Kidney (tissue), 14 donors: Measurements from ENCODE around the gene PARP14. TPM values are rescaled to one million over a fixed set of nuclear protein-coding genes. Genes with fewer than 3 reads are reported as not detected.

Experiments
- DNase-seq, 5 donors: peaks; one replicate each; pipeline ENCODE4 v3.0.0-alpha.2; 2013 to 2020
- FAIRE-seq: peaks from 2 replicates; lab custom pipeline; 2012; peaks lifted over from hg19 to GRCh38; lab: Jason Lieb, UNC
- H3K27ac ChIP-seq, 2 donors: one replicate each; pipeline ENCODE4 v1.7.0; 2013; ENCODE audit warnings: low read depth in 2 of 2, low read length in 2 of 2, inconsistent platforms in 1 of 2
- H3K27me3 ChIP-seq: one replicate; pipeline ENCODE4 v1.7.1; 2013; ENCODE audit warnings: low read length, inconsistent platforms; ENCODE audit not compliant: control insufficient read depth, insufficient read depth
- H3K36me3 ChIP-seq, 3 donors: one replicate each; pipeline versions ENCODE4 v1.7.0 to v1.7.1; 2013; ENCODE audit warnings: low read length in 3 of 3, control low read depth in 1 of 3, inconsistent platforms in 1 of 3; ENCODE audit not compliant: insufficient read depth in 3 of 3, control insufficient read depth in 2 of 3
- H3K4me1 ChIP-seq, 3 donors: one replicate each; pipeline versions ENCODE4 v1.7.0 to v1.7.1; 2013; ENCODE audit warnings: low read length in 3 of 3, inconsistent platforms in 1 of 3, low read depth in 1 of 3; ENCODE audit not compliant: control insufficient read depth in 2 of 3, insufficient read depth in 2 of 3
- H3K4me3 ChIP-seq, 3 donors: one replicate each; pipeline versions ENCODE4 v1.7.0 to v1.8.1; 2013; ENCODE audit warnings: low read length in 3 of 3, control low read depth in 1 of 3, inconsistent platforms in 1 of 3
- H3K9ac ChIP-seq, 3 donors: one replicate each; pipeline versions ENCODE4 v1.7.0 to v1.7.1; 2013; ENCODE audit warnings: low read length in 3 of 3, control low read depth in 1 of 3, inconsistent platforms in 1 of 3
- H3K9me3 ChIP-seq, 3 donors: one replicate each; pipeline versions ENCODE4 v1.7.0 to v1.7.1; 2013; ENCODE audit warnings: low read length in 3 of 3, control low read depth in 1 of 3, inconsistent platforms in 1 of 3; ENCODE audit not compliant: control insufficient read depth in 2 of 3, insufficient read depth in 1 of 3
- CTCF ChIP-seq: IDR thresholded peaks from 3 replicates; pipeline ENCODE4 v1.5.1; 2012; ENCODE audit warnings: mild to moderate bottlenecking, moderate library complexity, borderline replicate concordance; ENCODE audit not compliant: insufficient read depth; ENCODE audit errors: extremely low read depth
- intact Hi-C: fragments of 100-400 bp; cut with DNase I; formaldehyde crosslinking; loops from one replicate; pipeline ENCODE4 v1.11.1; 2022
- polyA plus RNA-seq: library from polyadenylated mRNA; stranded (reverse); fragments of 350-450 nt; fragmentation: Illumina TruSeq; extraction: RNeasy Lipid Tissue Mini Kit (QIAGEN cat#74804); gene quantifications from one replicate; pipeline ENCODE4 v1.2.3, GENCODE V29; 2014; ENCODE audit warnings: low read depth, low replicate concordance; ENCODE audit not compliant: insufficient read depth
- total RNA-seq: library from RNA; stranded (reverse); fragmentation: NEBNext Ultra II Directional; extraction: Animal tissue kit (Norgen Biotek cat#: 25700); gene quantifications from one replicate; pipeline ENCODE4 v1.2.1, GENCODE V29; 2021
- donor health status: control.
- donor health status: control.
- donor health status: control.
- donor health status: control.
- donor health status: control.
- donor health status: DM: yes; HTN: yes; CAD: no.
- donor health status: Normal renal cell carcinoma (clear cell type).

PARP14 gene
- total and polyA plus RNA-seq, 2 donors from 2014 or later = 14.9 to 64.0 TPM

DNA sequence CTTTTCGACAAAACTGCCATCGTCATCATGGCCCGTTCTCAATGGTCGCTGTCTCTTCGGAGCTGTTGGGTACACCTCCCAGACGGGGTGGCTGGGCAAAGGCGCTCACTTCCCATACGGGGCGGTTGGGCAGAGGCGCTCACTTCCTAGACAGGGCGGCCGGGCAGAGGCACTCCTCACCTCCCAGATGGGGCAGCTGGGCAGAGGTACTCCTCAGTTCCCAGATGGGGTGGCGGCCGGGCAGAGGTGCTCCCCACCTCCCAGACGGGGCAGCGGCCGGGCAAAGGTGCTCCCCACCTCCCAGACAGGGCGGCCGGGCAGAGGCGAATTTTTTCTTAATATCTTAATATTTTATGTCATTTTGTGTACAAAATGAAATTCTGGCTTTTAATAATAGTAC, 44.5 kb downstream of the PARP14 start:
- Histone ChIP-seq H3K36me3 (peaks cover 0 to 3% (median 0%) of the 10 kb centered on the region in 3 donors), H3K4me1 (no peaks in the 10 kb centered on the region), H3K27ac (no peak overlapping the region), H3K27me3 (no peaks in the 10 kb centered on the region), H3K4me3 (no peak overlapping the region), H3K9ac (no peak overlapping the region), H3K9me3 (no peaks in the 10 kb centered on the region)
- no peak for FAIRE-seq
- no peak for TF ChIP-seq CTCF
- DNase-seq = peak in 1 of 5 donors; percentile 72
- intact Hi-C loops = no loop called here

DNA sequence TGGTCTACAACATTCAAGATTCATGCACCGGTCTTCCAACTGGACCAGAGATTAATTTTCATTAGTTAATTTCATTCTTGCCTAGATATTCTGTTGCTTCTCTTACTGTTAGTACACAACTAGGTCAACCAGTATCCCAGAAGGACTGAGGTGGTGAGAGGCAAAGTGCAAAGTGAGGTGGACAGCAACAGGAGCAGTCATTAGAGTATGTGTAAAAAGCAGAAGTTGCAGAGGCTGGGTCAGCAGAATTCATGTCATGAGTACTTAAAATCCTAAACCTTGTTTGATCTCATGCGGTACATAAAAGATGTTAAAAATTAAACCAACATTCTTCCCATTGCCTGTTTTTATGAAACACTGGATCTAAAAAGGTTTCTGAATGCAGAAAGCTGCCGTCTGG, 46.7 kb downstream of the PARP14 start:
- Histone ChIP-seq H3K36me3 (peaks cover 0 to 2% (median 0%) of the 10 kb centered on the region in 3 donors), H3K4me3 (no peak overlapping the region), H3K9me3 (no peaks in the 10 kb centered on the region), H3K27me3 (no peaks in the 10 kb centered on the region), H3K27ac (no peak overlapping the region), H3K9ac (no peak overlapping the region), H3K4me1 (no peaks in the 10 kb centered on the region)
- peak in 2 of 5 donors; percentile 7 to 22 for DNase-seq
- FAIRE-seq = no peak
- intact Hi-C loops = no loop called here
- TF ChIP-seq CTCF = no peak

DNA sequence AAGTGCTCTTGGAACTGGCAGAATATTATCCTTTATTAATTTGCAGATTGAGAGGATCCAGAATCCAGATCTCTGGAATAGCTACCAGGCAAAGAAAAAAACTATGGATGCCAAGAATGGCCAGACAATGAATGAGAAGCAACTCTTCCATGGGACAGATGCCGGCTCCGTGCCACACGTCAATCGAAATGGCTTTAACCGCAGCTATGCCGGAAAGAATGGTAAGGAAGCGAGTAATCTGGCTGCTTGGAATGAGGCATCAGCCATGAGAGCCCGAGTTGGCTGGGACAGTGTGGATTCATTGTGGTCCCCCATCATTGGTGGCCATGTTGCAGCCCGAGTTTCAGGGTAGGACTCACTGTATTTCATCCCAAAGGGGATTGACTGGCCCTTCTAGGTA, 47.1 kb downstream of the PARP14 start:
- no peak for TF ChIP-seq CTCF
- no peak for FAIRE-seq

DNA sequence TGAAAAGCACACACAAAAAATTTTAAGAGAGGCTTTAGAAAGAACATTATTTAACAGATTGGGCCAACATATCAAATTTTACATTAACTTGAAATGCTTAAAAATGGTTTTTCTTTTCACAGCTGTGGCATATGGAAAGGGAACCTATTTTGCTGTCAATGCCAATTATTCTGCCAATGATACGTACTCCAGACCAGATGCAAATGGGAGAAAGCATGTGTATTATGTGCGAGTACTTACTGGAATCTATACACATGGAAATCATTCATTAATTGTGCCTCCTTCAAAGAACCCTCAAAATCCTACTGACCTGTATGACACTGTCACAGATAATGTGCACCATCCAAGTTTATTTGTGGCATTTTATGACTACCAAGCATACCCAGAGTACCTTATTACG, 47.5 kb downstream of the PARP14 start:
- intact Hi-C loops = no loop called here
- no peak overlapping the region for H3K4me3 ChIP-seq
- H3K9me3 ChIP-seq = no peaks in the 10 kb centered on the region
- FAIRE-seq (no peak), DNase-seq (no peak)
- no peaks in the 10 kb centered on the region for H3K27me3 ChIP-seq
- H3K9ac ChIP-seq = no peak overlapping the region
- TF ChIP-seq CTCF = no peak
- H3K36me3 ChIP-seq = peaks cover 0 to 2% (median 0%) of the 10 kb centered on the region in 3 donors
- H3K4me1 ChIP-seq = no peaks in the 10 kb centered on the region
- no peak overlapping the region for H3K27ac ChIP-seq

More for the DNA sequence above, 47.1 kb downstream of the PARP14 start:
- no peaks in the 10 kb centered on the region for H3K27me3 ChIP-seq
- no peak for DNase-seq
- H3K9ac ChIP-seq = no peak overlapping the region
- peaks cover 0 to 2% (median 0%) of the 10 kb centered on the region in 3 donors for H3K36me3 ChIP-seq
- no peaks in the 10 kb centered on the region for H3K9me3 ChIP-seq
- intact Hi-C loops = no loop called here
- no peak overlapping the region for H3K27ac ChIP-seq
- H3K4me1 ChIP-seq = no peaks in the 10 kb centered on the region
- no peak overlapping the region for H3K4me3 ChIP-seq
